SK-N-MC (cell line): ENCODE results near the gene ADGRL1.
"Not testable (repeated sequence)": the region's sequence is repeated elsewhere in the genome, so short reads cannot be mapped to it uniquely, and the experiment has no call there.

Source experiments
- DNase-seq: peaks from one replicate; pipeline ENCODE4 v3.0.0-alpha.2; 2011; ENCODE audit warnings: low read depth, low spot score
- H3K27ac ChIP-seq: fragments of 200-600 bp; sonication (generic); 2 replicates; pipeline ENCODE4 v1.5.1; 2016; ENCODE audit warnings: mixed run types
- H3K36me3 ChIP-seq: fragments of 200-600 bp; sonication (generic); 2 replicates; pipeline ENCODE4 v1.6.1; 2017; ENCODE audit warnings: antibody characterized with exemption, low read length, mixed read lengths; ENCODE audit not compliant: insufficient read depth
- H3K4me3 ChIP-seq: fragments of 200-600 bp; sonication (generic); 2 replicates; pipeline ENCODE4 v1.5.1; 2016
- H3K9ac ChIP-seq: fragments of 200-600 bp; sonication (generic); 2 replicates; pipeline ENCODE4 v1.8.0; 2017; ENCODE audit warnings: mixed run types, mixed read lengths; ENCODE audit not compliant: insufficient read length
- H3K9me3 ChIP-seq: fragments of 200-600 bp; sonication (generic); 2 replicates; pipeline ENCODE4 v1.6.1; 2017; ENCODE audit warnings: low read depth, mild to moderate bottlenecking, antibody characterized with exemption, low read length, moderate library complexity, mixed read lengths
- EZH2 ChIP-seq: fragments of 200-600 bp; sonication (generic); IDR thresholded peaks from one replicate; pipeline ENCODE4 v1.6.1; 2017; ENCODE audit warnings: antibody characterized with exemption
- FOXP2 ChIP-seq: optimal IDR thresholded peaks from 2 replicates; pipeline ENCODE3; 2011; ENCODE audit warnings: mild to moderate bottlenecking, moderate library complexity; ENCODE audit not compliant: insufficient read depth; ENCODE audit errors: extremely low read length, control extremely low read depth
- POLR2AphosphoS5 ChIP-seq: IDR thresholded peaks from 2 replicates; pipeline ENCODE4 v1.6.1; 2012; ENCODE audit warnings: mild to moderate bottlenecking, low read depth, low read length, borderline replicate concordance

The ADGRL1 gene

DNA sequence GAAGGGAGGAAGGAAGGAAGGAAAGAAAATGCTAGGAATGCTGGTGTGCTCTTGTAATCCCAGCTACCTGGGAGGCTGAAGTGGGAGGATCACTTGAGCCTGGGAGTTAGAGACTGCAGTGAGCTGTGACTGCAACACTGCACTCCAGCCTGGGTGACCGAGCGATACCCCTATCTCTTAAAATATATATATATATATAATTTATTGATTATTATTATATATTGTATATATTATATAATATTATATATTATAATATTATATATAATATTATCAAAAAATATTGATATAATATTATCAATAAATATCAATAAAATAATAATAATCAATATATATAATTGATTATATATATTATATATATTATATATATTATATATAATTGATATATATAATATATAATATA lies 8.6 kb upstream of the ADGRL1 start:
- no peak for DNase-seq

GRCh38 chr19:14210182-14210581 lies 4.2 kb upstream of the ADGRL1 start:
- not testable (repeated sequence) for H3K36me3 ChIP-seq, H3K27ac ChIP-seq, H3K9ac ChIP-seq, H3K4me3 ChIP-seq, DNase-seq, H3K9me3 ChIP-seq

More for the DNA sequence above, 8.6 kb upstream of the ADGRL1 start:
- H3K36me3 ChIP-seq: no peaks in the 10 kb centered on the region
- no peak overlapping the region for H3K9ac ChIP-seq
- no peak for TF ChIP-seq POLR2AphosphoS5
- no peak for TF ChIP-seq EZH2
- TF ChIP-seq FOXP2: no peak
- no peak overlapping the region for H3K4me3 ChIP-seq
- no peaks in the 10 kb centered on the region for H3K9me3 ChIP-seq
- no peak overlapping the region for H3K27ac ChIP-seq

- DNase-seq, H3K4me3 ChIP-seq, H3K9ac ChIP-seq: not testable (repeated sequence)
Measured at GRCh38 chr19:14209401-14209800, 3.4 kb upstream of the ADGRL1 start.

DNA sequence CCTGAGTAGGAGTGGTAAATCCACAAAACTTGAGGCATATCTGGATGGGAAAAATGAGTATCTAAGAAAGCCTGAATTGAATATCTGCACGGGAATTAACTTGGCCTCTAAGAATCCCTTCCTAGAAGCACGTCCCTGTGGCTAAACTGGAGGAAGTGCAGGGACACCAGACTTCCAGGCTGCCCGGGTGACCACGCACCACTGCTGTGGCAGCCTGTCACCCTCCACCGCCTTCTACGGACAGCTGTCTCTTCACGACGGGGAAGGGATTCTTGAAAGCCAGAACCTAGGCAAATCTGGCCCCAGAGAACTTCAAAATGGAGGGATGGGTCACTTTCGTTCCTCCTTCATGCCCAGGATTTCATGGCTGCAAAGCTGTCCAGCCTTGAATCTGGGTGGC lies 2.5 kb upstream of the ADGRL1 start:
- not testable (repeated sequence) for H3K9me3 ChIP-seq, DNase-seq, H3K4me3 ChIP-seq, H3K9ac ChIP-seq, H3K27ac ChIP-seq, H3K36me3 ChIP-seq

More at GRCh38 chr19:14209401-14209800, 3.4 kb upstream of the ADGRL1 start:
- H3K36me3 ChIP-seq, H3K27ac ChIP-seq, H3K9me3 ChIP-seq: not testable (repeated sequence)

DNA sequence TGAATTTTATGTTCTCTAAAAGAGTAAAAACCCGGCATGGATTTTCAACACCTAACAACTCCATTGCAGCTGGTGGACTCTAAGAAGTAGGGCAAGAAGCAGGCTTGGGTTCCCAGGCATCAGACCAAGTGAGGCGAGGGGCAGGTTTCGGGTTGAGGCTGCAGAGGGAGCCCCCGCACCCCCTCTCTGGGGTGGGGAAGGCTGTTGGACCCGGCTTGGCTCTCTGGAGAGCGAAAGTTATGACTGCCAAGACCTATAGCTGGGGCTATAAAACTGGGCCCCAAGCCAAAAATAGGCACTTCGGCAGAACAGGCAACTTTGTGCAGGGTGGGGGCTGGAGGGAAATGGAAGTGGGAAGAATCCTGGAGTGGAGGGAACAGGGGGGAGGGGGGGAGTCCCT lies 1.8 kb upstream of the ADGRL1 start:
- not testable (repeated sequence) for H3K9me3 ChIP-seq, DNase-seq, H3K9ac ChIP-seq, H3K36me3 ChIP-seq
- peak overlapping the region; percentile 58; the same call in 1 of the 2 replicates for H3K27ac ChIP-seq
- peak overlapping the region; percentile 77 for H3K4me3 ChIP-seq

GRCh38 chr19:14206737-14207726 lies 1.1 kb upstream of the ADGRL1 start:
- Histone ChIP-seq H3K27ac (peak overlapping the region; percentile 95), H3K4me3 (peak overlapping the region; percentile 77)
- not testable (repeated sequence) for H3K36me3 ChIP-seq

DNA sequence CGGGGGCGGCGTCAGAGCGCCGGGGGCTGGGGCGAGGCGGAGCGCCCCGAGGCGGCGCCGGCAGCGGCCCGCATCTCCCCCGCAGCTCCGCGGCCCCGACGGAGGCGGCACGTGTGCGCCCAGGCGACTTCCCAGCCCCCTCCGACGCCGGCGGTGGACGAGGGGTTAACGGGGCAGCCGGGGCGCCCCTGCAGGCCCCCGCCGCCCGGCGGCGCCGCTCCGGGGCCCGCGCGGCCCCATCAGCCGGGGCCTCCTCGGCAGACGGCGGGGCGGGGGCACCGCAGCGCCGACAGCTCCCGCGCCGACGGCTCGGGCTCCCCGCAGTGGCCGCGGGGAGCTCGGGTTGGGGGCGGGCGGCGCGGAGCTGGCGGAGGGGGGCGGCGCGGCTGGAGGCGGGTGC lies 339 bp upstream of the ADGRL1 start:
- not testable (repeated sequence) for DNase-seq, H3K9me3 ChIP-seq, H3K36me3 ChIP-seq, H3K9ac ChIP-seq, H3K27ac ChIP-seq
- H3K4me3 ChIP-seq: peak overlapping the region; percentile 81

More at GRCh38 chr19:14206737-14207726, 1.1 kb upstream of the ADGRL1 start:
- H3K9me3 ChIP-seq: not testable (repeated sequence)
- peak; percentile 78 for DNase-seq
- peak overlapping the region; percentile 66 for H3K9ac ChIP-seq

- H3K9ac ChIP-seq: peak overlapping the region; percentile 71
- DNase-seq, H3K36me3 ChIP-seq, H3K9me3 ChIP-seq: not testable (repeated sequence)
- peak overlapping the region; percentile 81 for H3K4me3 ChIP-seq
- peak overlapping the region; percentile 36; the same call in 1 of the 2 replicates for H3K27ac ChIP-seq
Measured at GRCh38 chr19:14204676-14205451, 1.1 kb downstream of the ADGRL1 start.

- peak overlapping the region; percentile 81 for H3K4me3 ChIP-seq
- not testable (repeated sequence) for H3K36me3 ChIP-seq, H3K9me3 ChIP-seq, H3K9ac ChIP-seq, DNase-seq
- H3K27ac ChIP-seq: peak overlapping the region; percentile 36; the same call in 1 of the 2 replicates
Measured at GRCh38 chr19:14204219-14204618, 1.8 kb downstream of the ADGRL1 start.

DNA sequence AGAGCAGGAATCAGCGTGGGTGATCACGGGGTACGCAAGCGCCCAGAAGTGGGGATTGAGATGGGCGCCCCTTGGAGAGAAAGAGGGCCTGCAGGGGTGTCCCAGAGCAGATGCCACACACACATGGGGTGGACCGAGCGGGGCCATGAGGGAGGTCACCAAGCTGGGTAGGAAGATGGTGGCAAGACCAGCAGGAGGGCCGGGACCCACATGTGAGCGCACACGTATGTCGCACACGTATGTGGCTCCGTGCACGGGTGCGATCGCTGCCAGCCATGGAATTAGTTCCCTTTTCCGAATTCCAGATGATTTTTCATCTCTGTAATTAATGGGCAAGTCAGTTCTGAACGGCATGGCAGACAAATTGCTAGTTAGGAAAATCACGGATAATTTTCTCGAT lies 2.2 kb downstream of the ADGRL1 start:
- not testable (repeated sequence) for DNase-seq, H3K9me3 ChIP-seq, H3K4me3 ChIP-seq, H3K9ac ChIP-seq, H3K27ac ChIP-seq, H3K36me3 ChIP-seq
